ENCODE data around the gene ZNF691. TPM values are rescaled to one million over a fixed set of nuclear protein-coding genes. Genes with fewer than 3 reads are reported as not detected.
"Not testable (repeated sequence)": the region's sequence is repeated elsewhere in the genome, so short reads cannot be mapped to it uniquely, and the experiment has no call there.

The ZNF691 gene, protein sequence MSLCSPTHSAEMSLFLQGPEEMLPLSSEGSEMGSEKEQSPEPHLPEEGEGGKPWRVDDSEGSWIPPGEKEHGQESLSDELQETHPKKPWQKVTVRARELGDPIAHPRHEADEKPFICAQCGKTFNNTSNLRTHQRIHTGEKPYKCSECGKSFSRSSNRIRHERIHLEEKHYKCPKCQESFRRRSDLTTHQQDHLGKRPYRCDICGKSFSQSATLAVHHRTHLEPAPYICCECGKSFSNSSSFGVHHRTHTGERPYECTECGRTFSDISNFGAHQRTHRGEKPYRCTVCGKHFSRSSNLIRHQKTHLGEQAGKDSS
- 5.3 and 7.5 TPM in 2 replicates for total RNA-seq

- DNase-seq (ENCODE audit: low read depth in 2 of 2), result peak; percentile 93 to 97
These were observed at the start of gene ZNF691 for GRCh38 chr1:42846257-42847110. TSS of gene ZNF691 (plus strand) at chr1:42846613. CDS start at chr1:42849659, 3,046 bp downstream.

DNA sequence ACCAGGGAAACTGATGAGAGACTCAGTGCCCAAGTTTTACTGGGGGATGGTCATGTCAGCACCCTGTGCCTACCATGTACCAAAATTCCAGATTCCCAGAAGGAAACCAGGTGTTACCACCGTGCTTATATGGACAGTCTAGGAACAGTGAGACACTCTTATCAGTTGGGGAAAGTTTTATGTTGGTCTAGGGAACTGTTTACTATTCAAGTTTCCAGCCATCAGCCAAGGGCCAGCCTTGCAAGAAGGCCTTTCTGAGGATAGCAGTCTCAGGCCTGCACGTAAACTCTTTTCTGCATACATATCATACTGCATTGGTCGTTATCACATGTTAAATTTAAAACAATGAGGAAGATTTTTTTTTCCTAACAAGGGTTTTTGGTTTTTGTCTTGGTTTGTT lies 49.0 kb upstream of the ZNF691 start:
- no peak for DNase-seq (ENCODE audit: low read depth in 2 of 2)

- DNase-seq (ENCODE audit: low read depth in 2 of 2), result no peak
These were observed 48.4 kb upstream of the ZNF691 start for GRCh38 chr1:42797979-42798378.

DNA sequence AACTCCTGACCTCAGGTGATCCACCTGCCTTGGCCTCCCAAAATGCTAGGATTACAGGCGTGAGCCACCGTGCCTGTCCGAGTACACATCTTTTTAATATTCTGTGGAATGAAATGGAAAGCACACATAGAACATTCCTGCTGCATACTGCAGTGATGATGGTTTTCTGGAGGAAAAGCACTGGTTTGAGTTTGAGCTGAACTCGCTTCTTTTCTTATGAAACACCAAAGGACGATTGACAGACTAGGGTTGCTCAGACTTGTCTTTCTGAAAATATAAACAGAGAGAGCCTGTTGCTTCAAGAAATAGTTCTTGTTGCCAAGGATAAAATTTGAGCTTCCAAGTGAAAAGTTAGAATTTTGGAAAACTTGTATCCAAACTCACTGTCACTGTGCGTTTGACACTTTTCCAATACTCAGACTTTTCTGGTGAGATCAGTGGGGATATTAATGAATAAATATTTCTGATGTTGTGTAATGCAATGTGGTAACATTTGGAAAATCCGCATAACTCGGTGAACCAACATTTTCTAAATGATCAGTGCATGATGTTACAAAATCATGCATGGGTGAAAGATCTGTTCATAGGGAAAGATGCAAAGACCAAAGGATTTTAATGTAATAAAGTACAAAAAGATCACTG lies 44.5 kb upstream of the ZNF691 start:
- no peak for DNase-seq (ENCODE audit: low read depth in 2 of 2)

- no peak for DNase-seq (ENCODE audit: low read depth in 2 of 2)
These were observed 40.2 kb upstream of the ZNF691 start for GRCh38 chr1:42806171-42806570.

GRCh38 chr1:42806593-42806992 lies 39.8 kb upstream of the ZNF691 start:
- no peak for DNase-seq (ENCODE audit: low read depth in 2 of 2)

DNA sequence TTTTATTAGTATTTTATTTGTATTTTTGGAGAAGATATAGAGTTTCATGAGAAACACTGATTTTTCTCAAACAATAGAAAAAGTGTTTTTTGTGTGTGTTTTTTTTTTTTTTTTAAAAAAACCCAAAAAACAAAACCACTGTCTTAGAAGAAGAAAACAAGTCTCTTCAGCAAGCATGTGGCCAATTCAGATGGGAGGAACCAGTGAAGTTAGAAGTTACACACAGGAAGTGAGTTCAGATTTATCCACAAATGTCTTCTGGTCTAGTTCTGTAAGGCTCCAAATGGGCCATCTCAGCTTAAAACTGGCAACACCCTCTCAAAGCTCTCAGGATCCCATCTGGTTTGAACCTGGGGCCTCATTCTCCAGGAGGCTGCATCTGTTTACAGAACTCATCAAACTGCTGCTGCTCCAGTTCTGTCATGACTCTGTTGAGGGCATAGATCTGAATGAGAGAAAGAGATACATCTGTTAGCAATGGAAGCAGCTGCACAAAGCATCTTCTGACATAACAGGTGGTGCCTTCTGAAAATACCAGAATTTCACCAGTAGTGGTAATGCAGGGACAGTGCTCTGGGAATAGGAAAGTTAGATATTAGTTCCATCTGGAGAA lies 39.3 kb upstream of the ZNF691 start:
- no peak for DNase-seq (ENCODE audit: low read depth in 2 of 2)

DNA sequence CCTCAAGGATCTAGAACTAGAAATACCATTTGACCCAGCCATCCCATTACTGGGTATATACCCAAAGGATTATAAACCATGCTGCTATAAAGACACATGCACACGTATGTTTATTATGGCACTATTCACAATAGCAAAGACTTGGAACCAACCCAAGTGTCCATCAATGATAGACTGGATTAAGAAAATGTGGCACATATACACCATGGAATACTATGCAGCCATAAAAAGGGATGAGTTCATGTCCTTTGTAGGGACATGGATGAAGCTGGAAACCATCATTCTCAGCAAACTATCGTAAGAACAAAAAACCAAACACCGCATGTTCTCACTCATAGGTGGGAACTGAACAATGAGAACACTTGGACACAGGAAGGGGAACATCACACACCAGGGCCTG lies 31.6 kb upstream of the ZNF691 start:
- DNase-seq (ENCODE audit: low read depth in 2 of 2), result not testable (repeated sequence)

DNA sequence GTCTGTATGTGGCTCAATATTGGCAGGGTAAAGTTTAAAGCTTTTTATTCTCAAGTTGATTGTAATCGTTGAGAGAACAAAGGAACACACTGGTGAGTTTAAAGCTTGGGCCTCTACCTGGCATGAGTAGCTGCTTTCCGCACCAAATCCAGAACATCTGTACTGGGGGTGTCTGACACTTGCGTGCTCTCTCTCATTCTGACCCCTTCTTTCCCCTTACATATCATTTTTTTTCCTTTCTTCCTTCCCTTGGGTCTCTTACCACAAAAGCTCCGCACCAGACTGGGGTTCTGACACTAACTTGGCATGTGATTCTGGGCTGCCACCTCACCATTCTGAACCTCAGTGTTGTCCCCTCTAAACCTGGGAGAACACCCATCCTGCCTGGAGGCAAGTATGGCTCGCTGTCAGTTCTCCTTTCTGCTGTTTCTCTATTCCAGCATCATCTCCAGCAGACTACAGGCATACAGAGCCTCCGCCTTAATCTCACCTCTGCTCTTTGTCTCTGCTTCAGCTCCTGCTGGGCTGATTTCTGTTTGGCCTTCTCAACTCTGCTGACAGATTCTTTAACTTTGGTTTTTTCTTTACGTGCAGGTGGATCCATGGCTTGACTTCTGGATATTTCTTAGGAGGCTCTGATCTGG lies 30.4 kb upstream of the ZNF691 start:
- peak in 1 of 2 donors; percentile 18 for DNase-seq (ENCODE audit: low read depth in 2 of 2)

- peak; percentile 65 to 85 for DNase-seq (ENCODE audit: low read depth in 2 of 2)
These were observed 29.6 kb upstream of the ZNF691 start, which contains the start of the genes ERMAP and SVBP for GRCh38 chr1:42816585-42817439. TSS of gene ERMAP (plus strand) at chr1:42817122. CDS start at chr1:42830449, 13,327 bp downstream. TSS of gene SVBP (minus strand) at chr1:42817397. CDS start at chr1:42816544, 853 bp downstream.

DNA sequence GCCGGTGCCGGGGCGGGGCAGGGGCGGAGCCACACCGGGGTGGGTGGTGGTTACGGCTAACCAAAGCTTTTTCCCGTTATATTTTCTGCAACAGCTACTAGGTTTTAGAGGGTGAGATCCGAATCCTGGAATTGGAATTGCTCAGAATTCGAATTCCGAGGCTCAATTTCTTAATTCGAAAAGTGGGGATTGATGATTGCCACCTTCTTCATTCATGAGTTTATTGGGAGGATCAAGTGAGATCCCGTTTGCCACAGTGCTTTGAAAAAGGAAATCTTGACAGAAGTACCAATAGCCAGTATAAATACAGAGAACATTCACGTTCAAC lies 29.0 kb upstream of the ZNF691 start:
- no peak for DNase-seq (ENCODE audit: low read depth in 2 of 2)

DNA sequence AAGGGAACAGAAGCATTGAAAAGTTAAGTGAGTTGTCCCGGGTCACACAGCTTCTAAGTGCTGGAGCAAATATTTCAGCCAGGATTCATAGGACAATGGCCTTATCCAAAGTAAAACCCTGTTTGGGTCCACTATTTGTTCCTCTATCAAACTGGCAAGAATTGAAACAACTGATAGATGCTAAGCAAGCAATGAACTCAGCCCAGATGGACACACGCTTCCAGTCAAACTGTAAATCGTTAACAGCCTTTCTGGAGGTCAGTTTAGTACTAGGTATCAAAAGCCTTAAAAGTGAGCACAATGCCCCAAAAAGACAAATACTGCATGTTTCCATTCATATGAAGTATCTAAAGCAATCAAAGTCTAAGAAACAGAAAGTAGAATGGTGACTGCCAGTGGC lies 28.4 kb upstream of the ZNF691 start:
- DNase-seq (ENCODE audit: low read depth in 2 of 2), result no peak

DNA sequence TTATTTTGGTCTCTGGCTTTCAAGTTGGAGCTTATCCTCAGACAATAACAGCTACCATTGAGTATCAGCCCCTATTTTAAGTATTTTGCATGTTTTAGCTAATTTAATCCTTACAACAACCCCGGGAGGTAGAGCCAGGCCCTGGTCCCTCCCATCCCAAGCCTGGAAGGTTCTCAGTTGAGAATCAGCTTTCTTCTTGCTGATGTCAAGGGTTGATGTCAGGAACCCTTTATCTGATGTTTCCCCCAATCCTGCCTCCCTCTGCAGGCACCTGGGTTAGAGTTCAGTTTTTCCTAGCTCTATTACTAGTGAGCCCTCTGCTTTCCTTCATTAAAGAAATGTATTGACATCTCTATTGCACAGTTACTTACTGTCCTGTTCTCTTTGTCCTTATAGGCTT lies 25.6 kb upstream of the ZNF691 start:
- DNase-seq (ENCODE audit: low read depth in 2 of 2), result no peak

GRCh38 chr1:42821690-42822089 lies 24.7 kb upstream of the ZNF691 start:
- no peak for DNase-seq (ENCODE audit: low read depth in 2 of 2)

DNA sequence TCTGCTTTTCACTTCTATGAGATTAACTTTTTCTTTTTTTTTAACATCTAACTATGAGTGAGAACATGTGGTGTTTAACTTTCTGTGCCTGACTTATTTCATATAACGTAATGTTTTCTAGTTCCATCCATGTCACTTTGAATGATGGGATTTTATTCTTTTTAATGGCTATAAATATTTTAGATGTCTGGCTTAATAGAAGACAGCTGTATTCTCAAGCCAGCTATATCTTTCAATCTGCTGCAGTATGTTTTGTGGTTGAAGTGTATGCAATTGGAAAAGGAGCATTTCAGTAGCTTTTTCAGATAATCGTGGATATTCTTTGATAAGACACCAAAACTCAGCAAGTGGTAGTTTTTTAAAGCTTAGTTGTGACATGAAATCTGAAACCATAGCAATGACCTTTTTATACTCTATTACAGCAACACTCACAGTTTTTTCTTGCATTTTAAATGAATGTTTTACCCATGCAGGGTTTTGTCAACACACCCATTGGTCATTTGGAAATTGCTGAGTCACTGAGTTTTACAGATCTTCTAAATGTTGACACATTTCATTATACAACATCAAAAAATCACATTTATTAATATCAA lies 23.5 kb upstream of the ZNF691 start:
- DNase-seq (ENCODE audit: low read depth in 2 of 2), result no peak

GRCh38 chr1:42824481-42825035 lies 21.9 kb upstream of the ZNF691 start:
- no peak for DNase-seq (ENCODE audit: low read depth in 2 of 2)

GRCh38 chr1:42825036-42825851 lies 21.2 kb upstream of the ZNF691 start:
- DNase-seq (ENCODE audit: low read depth in 2 of 2), result no peak

DNA sequence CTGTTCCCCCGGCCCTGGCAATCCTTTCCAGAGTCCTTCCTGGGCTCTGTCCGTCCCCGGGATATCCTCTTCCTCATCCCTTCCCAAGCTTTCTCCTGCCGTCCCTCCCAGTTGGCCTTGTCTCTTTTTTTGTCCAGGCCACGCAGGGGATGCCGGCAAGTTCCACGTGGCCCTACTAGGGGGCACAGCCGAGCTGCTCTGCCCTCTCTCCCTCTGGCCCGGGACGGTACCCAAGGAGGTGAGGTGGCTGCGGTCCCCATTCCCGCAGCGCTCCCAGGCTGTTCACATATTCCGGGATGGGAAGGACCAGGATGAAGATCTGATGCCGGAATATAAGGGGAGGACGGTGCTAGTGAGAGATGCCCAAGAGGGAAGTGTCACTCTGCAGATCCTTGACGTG lies 15.8 kb upstream of the ZNF691 start:
- no peak for DNase-seq (ENCODE audit: low read depth in 2 of 2)

DNA sequence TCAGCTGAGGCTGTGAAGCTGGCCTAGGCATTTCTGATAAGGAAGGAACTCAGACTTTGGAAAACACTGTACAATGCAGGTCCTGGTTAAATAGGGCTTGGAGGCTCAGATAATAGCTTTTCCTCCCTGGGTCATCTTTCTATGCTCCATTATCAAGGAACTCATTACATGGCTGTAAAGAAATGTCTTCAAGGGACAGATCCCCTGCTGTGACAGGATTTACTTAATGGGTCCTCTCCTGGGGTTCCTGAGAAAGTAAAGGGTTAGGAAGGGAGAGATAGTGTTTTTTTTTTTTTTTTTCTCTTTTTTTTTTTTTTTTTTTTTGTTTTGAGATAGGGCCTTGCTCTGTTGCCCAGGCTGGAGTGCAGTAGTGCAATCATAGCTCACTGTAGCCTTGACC lies 15.1 kb upstream of the ZNF691 start:
- no peak for DNase-seq (ENCODE audit: low read depth in 2 of 2)
